WERI-Rb-1 (cell line): ENCODE data around the gene RELL1.

Source experiments
- DNase-seq: peaks from one replicate; pipeline ENCODE4 v3.0.0-alpha.2; 2020
- H3K27ac ChIP-seq: fragments of 250-450 bp; sonication (Bioruptor Pico); 2 replicates; pipeline ENCODE4 v1.5.1; 2020; ENCODE audit warnings: mild to moderate bottlenecking, moderate library complexity
- H3K27me3 ChIP-seq: fragments of 250-450 bp; sonication (Bioruptor Pico); 2 replicates; pipeline ENCODE4 v1.5.1; 2021; ENCODE audit warnings: mild to moderate bottlenecking, low read depth, moderate library complexity; ENCODE audit not compliant: insufficient read depth, severe bottlenecking
- H3K36me3 ChIP-seq: fragments of 250-450 bp; sonication (Bioruptor Pico); 2 replicates; pipeline ENCODE4 v1.5.1; 2020; ENCODE audit warnings: mild to moderate bottlenecking, moderate library complexity
- H3K4me3 ChIP-seq: 2 replicates; pipeline ENCODE4 v1.5.1; 2011; ENCODE audit warnings: low read depth, mild to moderate bottlenecking, control low read depth, low read length
- H3K9me3 ChIP-seq: fragments of 250-450 bp; sonication (Bioruptor Pico); 2 replicates; pipeline ENCODE4 v1.5.1; 2021; ENCODE audit warnings: mild to moderate bottlenecking, moderate library complexity; ENCODE audit not compliant: severe bottlenecking
- CTCF ChIP-seq: IDR thresholded peaks from 2 replicates; pipeline ENCODE4 v1.5.1; 2011; ENCODE audit warnings: low read depth, mild to moderate bottlenecking, control low read depth, inconsistent platforms, low read length

RELL1 gene

DNA sequence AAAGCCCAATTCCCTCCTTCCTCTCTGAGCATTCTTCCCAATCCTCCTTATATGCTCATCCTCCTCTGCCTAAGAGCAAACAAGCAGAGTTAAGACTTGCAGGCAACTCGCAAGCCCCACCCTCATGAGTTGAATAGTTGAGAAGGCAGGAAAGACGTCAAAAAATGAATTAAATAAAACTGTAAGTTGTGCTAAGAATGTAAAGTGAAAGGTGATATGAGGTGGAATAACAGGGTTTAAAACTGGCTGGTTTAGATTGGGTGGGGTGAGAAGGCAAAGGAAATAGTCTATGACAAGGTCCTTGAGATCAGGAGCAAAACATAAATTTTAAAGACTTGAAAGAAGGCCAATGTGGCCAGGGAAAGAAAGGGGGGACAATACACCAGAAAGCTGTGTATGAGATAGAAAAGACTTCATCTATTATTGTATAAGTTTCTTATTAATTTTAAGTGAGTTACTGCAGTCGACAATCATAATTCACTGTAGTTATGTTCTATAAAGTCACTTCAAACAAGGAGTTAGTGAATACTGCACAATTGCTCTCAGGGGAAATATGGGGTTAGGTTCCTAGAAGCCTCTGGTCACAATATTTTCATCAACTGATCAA lies 124.9 kb downstream of the RELL1 start:
- Histone ChIP-seq H3K4me3 (no peak overlapping the region), H3K9me3 (peaks cover 4% of the 10 kb centered on the region), H3K27me3 (peaks cover 82% of the 10 kb centered on the region), H3K27ac (no peak overlapping the region), H3K36me3 (no peaks in the 10 kb centered on the region)
- TF ChIP-seq CTCF, result no peak
- DNase-seq, result no peak
